ENCODE measurements around the gene HOXA7.

DNA sequence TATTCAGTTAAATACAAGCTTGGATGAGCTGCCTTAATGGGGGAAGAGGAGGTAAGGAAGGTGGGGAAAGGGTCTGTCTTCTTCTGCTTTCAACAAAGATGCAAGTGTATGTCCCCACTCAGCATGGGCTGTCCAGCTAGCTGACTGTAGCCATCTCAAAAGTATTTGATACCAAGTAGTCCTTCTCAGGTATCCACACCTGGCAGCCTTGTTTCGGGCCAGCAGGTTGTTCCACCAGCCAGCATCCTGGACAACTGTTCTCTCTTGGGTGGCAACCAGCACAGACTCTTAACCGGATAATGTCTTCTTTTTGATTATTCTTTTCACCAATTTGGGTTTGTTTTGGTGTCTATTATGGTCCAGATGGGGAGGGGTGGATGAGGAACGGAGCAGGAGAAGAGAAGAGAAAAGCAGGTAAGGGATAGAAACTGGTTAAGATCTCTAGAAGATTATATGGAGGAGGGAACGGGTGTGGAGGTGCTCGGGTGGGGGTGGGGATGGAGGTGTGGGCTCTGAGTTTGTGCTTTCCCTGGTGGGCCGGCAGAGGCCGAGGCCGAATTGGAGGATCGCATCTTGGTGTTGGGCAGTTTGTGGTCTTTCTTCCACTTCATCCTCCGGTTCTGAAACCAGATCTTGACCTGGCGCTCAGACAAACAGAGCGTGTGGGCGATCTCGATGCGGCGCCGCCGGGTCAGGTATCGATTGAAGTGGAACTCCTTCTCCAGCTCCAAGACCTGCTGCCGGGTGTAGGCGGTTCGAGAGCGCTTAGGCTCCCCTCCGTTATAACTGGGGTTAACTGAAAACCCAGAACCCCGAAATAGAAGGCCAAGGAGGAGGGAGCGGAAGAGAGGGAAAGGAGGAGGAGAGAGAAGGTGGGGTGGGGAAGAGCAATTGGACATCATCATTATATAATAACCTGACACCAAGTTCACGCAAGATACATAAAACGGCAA lies 27.4 kb downstream of the HOXA7 start:
- TF ChIP-seq YY1 (IDR thresholded peaks at IDR 0.05; ENCODE audit: insufficient read depth, insufficient read length) (no peak), ZNF274 (IDR thresholded peaks at IDR 0.05; ENCODE audit: low read depth, low read length) (no peak), SUZ12 (IDR thresholded peaks at IDR 0.05; ENCODE audit: extremely low read depth, insufficient read depth, insufficient read length) (no peak)

Measured in NT2/D1 (cell line).